ENCODE results near the gene CIZ1. TPM values are rescaled to one million over a fixed set of nuclear protein-coding genes. Genes with fewer than 3 reads are reported as not detected.

Gene CIZ1
- total and polyA plus RNA-seq, 9 of the 15 experiments (the other 6 are each of a cell fraction or from before 2014, with no cell fraction given), result 6.6 to 329 (median 87.8) TPM

DNA sequence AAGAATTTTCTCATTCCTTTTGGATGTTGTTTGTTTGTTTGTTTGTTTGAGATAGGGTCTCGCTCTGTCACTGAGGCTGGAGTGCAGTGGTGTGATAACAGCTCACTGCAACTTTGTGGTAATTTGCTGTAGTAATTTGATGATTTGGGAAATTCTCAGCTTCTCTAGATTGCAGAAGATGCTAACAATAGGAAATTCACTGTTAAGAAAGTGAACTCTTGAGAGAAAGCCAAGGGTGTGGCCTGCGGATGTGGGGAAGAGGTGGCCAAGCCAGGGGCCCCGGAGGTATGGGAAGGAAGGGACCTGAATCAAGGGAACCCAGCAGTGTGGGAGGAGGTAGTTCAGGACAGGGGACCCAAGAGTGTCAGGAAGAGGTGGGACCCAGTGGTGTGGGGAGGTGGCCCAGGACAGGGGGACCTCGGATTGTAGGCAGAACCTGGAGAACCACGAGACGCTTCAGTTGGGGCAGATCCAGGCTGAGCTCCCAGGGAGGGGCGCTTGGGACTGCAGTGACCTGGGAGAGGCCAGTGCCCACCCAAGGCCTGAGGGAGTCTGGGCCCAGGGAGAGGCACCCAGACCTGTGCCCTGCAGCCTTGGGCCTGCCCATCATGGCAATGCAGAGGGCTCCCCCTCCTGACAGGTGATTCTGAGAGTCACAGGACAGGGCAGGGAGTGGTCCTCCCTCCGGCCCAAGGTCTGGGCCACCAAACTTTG lies 47.7 kb downstream of the CIZ1 start (continued):
- peak; percentile 53; the same call in 1 of the 2 replicates for TF ChIP-seq CTBP1 (IDR thresholded peaks at IDR 0.05; ENCODE audit: borderline replicate concordance)
- 0 out of 6 replicates have a peak, but pooled peaks of 1 of the 3 experiments have one; percentile 45 for TF ChIP-seq ZBTB11 (CRISPR knock-in tag; IDR thresholded peaks at IDR 0.05)
- no peak for TF ChIP-seq MYBL2 (IDR thresholded peaks at IDR 0.05; ENCODE audit: low read depth)
- TF ChIP-seq MYBL2 (CRISPR knock-in tag; IDR thresholded peaks at IDR 0.05; ENCODE audit: borderline replicate concordance), result no peak
- no peak for TF ChIP-seq ETS2 (tag; IDR thresholded peaks at IDR 0.05; ENCODE audit: borderline replicate concordance, poor library complexity, severe bottlenecking)
- TF ChIP-seq SIN3B (IDR thresholded peaks at IDR 0.05; ENCODE audit: low read depth), result no peak
- TF ChIP-seq GMEB1 (CRISPR knock-in tag; IDR thresholded peaks at IDR 0.05), result no peak
- no peak for TF ChIP-seq HINFP (tag; conservative IDR thresholded peaks at IDR 0.05; ENCODE audit: low read depth)
- no peak for TF ChIP-seq ZNF232 (CRISPR knock-in tag; IDR thresholded peaks at IDR 0.05)
- TF ChIP-seq, protein P1, sequence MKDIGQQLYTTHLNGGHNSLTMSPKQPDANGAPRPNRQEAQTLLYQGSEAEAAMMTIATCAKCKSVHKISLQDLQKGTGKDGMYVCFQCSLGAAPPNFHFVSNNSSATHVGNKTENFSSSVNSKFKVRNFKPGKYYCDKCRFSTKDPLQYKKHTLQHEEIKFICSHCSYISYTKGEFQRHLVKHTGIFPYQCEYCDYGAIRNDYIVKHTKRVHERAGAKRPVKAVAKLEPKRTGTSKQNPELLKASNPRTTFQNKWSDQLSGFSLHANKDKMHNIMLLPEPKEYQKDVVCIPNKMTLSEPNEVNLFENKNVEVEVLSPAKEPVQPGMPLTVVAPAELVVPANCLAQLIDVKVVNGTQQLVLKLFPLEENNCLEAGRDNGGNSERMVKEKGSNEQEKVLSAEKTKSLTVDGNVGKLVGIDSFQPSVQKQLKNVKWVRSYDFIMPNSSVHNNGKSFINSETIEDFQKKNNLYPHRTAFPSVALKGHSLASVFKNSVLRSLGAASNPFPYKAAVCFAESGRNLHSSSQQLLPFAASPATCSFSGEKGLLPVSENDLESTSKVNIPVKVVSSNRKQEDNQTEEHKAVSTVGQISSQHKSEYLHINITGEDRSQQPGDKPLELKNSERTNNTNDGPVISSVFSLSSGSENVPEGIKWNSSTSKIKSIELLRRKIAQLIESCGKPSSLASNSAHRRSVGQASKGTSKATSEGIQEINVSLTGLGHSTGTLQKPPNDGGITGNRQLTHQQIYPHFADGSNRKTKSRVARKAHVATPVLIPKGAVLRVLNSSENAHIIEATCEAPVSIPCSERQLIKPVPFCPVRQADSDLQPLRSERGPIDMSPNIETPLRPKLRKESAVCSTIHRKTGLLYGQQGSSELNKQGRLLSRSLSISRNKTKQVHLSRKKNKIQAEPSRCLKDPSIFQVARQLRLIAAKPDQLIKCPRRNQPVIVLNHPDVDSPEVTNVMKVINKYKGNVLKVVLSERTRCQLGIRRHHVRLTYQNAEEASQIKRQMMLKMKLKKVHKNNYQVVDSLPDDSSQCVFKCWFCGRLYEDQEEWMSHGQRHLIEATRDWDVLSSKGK (CRISPR knock-in tag; IDR thresholded peaks at IDR 0.05), result no peak
- no peak for TF ChIP-seq MTF1 (CRISPR knock-in tag; IDR thresholded peaks at IDR 0.05; ENCODE audit: borderline replicate concordance)
- no peak for TF ChIP-seq KLF13 (tag; IDR thresholded peaks at IDR 0.05; ENCODE audit: borderline replicate concordance, low read depth)
- no peak for TF ChIP-seq ELF1 (tag; IDR thresholded peaks at IDR 0.05)
- TF ChIP-seq NFXL1 (CRISPR knock-in tag; IDR thresholded peaks at IDR 0.05), result no peak
- TF ChIP-seq BCL6 (CRISPR knock-in tag; IDR thresholded peaks at IDR 0.05), result no peak

Measured in K562 (cell line).